Fibroblast of skin of abdomen (primary cell): ENCODE data around the gene MOXD1.
"Not testable (repeated sequence)": the region's sequence is repeated elsewhere in the genome, so short reads cannot be mapped to it uniquely, and the experiment has no call there.

Experiments
- DNase-seq: peaks from one replicate; pipeline ENCODE4 v3.0.0-alpha.2; 2013

MOXD1 gene

GRCh38 chr6:132279592-132280139, 121.6 kb downstream of the MOXD1 start:
- peak; percentile 61 for DNase-seq

- DNase-seq: no peak
These were observed 126.0 kb downstream of the MOXD1 start for GRCh38 chr6:132275066-132275970.

- DNase-seq: no peak
These were observed 128.5 kb downstream of the MOXD1 start for GRCh38 chr6:132272776-132273175.

GRCh38 chr6:132270726-132271402, 130.4 kb downstream of the MOXD1 start:
- DNase-seq: no peak

- DNase-seq: not testable (repeated sequence)
These were observed 132.6 kb downstream of the MOXD1 start for GRCh38 chr6:132268666-132269065.

GRCh38 chr6:132268209-132268608, 133.1 kb downstream of the MOXD1 start:
- DNase-seq: no peak

GRCh38 chr6:132265451-132266097, 135.7 kb downstream of the MOXD1 start:
- no peak for DNase-seq

- DNase-seq: no peak
These were observed 137.2 kb downstream of the MOXD1 start for GRCh38 chr6:132264021-132264500.

GRCh38 chr6:132261354-132261753, 139.9 kb downstream of the MOXD1 start:
- DNase-seq: peak; percentile 13

- no peak for DNase-seq
These were observed 142.2 kb downstream of the MOXD1 start for GRCh38 chr6:132259070-132259469.

- no peak for DNase-seq
These were observed 143.7 kb downstream of the MOXD1 start for GRCh38 chr6:132257561-132257960.

GRCh38 chr6:132256457-132256856, 144.8 kb downstream of the MOXD1 start:
- DNase-seq: no peak

GRCh38 chr6:132253906-132254305, 147.4 kb downstream of the MOXD1 start:
- no peak for DNase-seq

- no peak for DNase-seq
These were observed 148.1 kb downstream of the MOXD1 start for GRCh38 chr6:132253211-132253610.

GRCh38 chr6:132252113-132252512, 149.2 kb downstream of the MOXD1 start:
- DNase-seq: no peak

- no peak for DNase-seq
These were observed 149.6 kb downstream of the MOXD1 start for GRCh38 chr6:132251711-132252110.

GRCh38 chr6:132247381-132248159, 153.7 kb downstream of the MOXD1 start:
- no peak for DNase-seq

GRCh38 chr6:132246632-132247270, 154.5 kb downstream of the MOXD1 start:
- no peak for DNase-seq

- no peak for DNase-seq
These were observed 155.1 kb downstream of the MOXD1 start for GRCh38 chr6:132246120-132246617.
